ENCODE measurements around the gene PNPLA8. TPM values are rescaled to one million over a fixed set of nuclear protein-coding genes. Genes with fewer than 3 reads are reported as not detected.

The PNPLA8 gene
- total and polyA plus RNA-seq, 4 experiments from 2014 or later = 20.9 to 28.9 (median 28.4) TPM

DNA sequence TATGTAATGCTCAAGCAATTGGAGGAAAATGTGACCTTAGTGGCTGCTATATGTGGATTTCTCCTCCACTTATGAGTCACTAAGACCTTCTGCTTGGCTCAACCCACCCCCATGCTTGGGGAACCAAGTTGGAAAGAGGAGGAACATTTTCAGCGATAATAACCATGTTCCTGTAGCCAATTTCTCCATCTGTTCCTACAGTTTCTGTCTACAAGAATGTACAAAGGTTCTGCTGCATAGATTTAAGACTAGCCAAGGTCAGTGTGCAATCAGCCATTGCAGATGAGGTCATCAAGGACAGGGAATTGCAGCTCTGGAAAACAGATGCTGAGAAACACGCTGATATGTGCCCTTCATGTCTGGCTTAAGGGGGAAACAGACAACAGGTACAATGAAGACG, 64.1 kb downstream of the PNPLA8 start:
- H3K9me3 ChIP-seq (ENCODE audit: control insufficient read depth in 1 of 2, low read length in 2 of 2) = no peaks in the 10 kb centered on the region
- no peak overlapping the region for H3K4me3 Mint-ChIP-seq
- POLR2A ChIA-PET (ENCODE audit: partially characterized antibody) = no interaction called here
- no peaks in the 10 kb centered on the region for H3K36me3 Mint-ChIP-seq
- no peaks in the 10 kb centered on the region for H3K4me1 ChIP-seq (ENCODE audit: insufficient read depth, low read length)
- H3K27me3 ChIP-seq (ENCODE audit: insufficient read depth, low read length) = peaks cover 16% of the 10 kb centered on the region
- intact Hi-C loops (cut with micrococcal nuclease) = no loop called here
- peaks cover 2 to 26% (median 11%) of the 10 kb centered on the region in 4 donors for H3K4me1 Mint-ChIP-seq
- H3K9me3 Mint-ChIP-seq = peaks cover 0 to 2% (median 0%) of the 10 kb centered on the region in 8 donors
- no peak overlapping the region for H3K4me3 ChIP-seq (ENCODE audit: low read length in 2 of 2)
- no peak for DNase-seq
- CTCF ChIA-PET (ENCODE audit: partially characterized antibody) = interaction anchor here (1.0 kb wide), 1 partner anchor 9 kb away, joined by 3 read pairs; no protein-coding TSS in a partner anchor
- H3K27me3 Mint-ChIP-seq = peaks cover 25 to 32% of the 10 kb centered on the region in 2 donors
- H3K27ac ChIP-seq (ENCODE audit: low read depth, low read length) = no peak overlapping the region
- no peaks in the 10 kb centered on the region for H3K36me3 ChIP-seq (ENCODE audit: insufficient read depth, low read length)
- H3K27ac Mint-ChIP-seq = no peak overlapping the region

DNA sequence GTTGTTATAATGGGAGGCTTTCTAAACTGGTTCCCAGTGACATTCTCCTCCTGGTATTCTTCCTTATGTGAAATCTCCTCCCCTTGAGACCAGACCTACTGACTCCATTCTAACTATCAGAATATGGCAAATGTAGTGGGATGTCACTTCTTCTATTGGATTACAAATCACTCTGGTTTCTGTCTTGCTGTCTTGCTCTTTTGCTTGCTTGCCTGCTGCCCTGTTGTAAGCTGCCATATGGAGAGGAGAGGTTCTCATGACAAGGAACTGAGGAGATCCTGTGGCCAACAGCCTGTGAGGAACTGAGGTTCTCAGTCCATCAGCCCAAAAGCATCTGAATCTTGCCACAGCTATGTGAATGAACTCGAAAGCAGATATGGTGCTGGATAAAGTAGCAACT, 65.0 kb downstream of the PNPLA8 start:
- peaks cover 2 to 29% (median 12%) of the 10 kb centered on the region in 4 donors for H3K4me1 Mint-ChIP-seq
- Histone ChIP-seq H3K27ac (ENCODE audit: low read depth, low read length) (no peak overlapping the region), H3K27me3 (ENCODE audit: insufficient read depth, low read length) (peaks cover 17% of the 10 kb centered on the region), H3K36me3 (ENCODE audit: insufficient read depth, low read length) (no peaks in the 10 kb centered on the region), H3K4me1 (ENCODE audit: insufficient read depth, low read length) (no peaks in the 10 kb centered on the region), H3K9me3 (ENCODE audit: control insufficient read depth in 1 of 2, low read length in 2 of 2) (no peaks in the 10 kb centered on the region), H3K4me3 (ENCODE audit: low read length in 2 of 2) (no peak overlapping the region)
- peaks cover 28 to 32% of the 10 kb centered on the region in 2 donors for H3K27me3 Mint-ChIP-seq
- intact Hi-C loops (cut with micrococcal nuclease) = no loop called here
- ChIA-PET POLR2A (ENCODE audit: partially characterized antibody) (no interaction called here), CTCF (ENCODE audit: partially characterized antibody) (interaction anchor here (0.8 to 1.2 kb wide), 4 partner anchors 8 to 36 kb away, joined by 3 to 4 read pairs (median 3); no protein-coding TSS in a partner anchor)
- DNase-seq = no peak
- no peaks in the 10 kb centered on the region for H3K36me3 Mint-ChIP-seq
- H3K27ac Mint-ChIP-seq = no peak overlapping the region
- H3K9me3 Mint-ChIP-seq = peaks cover 0 to 2% (median 0%) of the 10 kb centered on the region in 8 donors
- no peak overlapping the region for H3K4me3 Mint-ChIP-seq

GRCh38 chr7:108459922-108460551, 65.9 kb downstream of the PNPLA8 start:
- Mint-ChIP-seq H3K36me3 (no peaks in the 10 kb centered on the region), H3K4me3 (no peak overlapping the region), H3K9me3 (peaks cover 0 to 2% (median 0%) of the 10 kb centered on the region in 8 donors), H3K27ac (no peak overlapping the region), H3K27me3 (peaks cover 28 to 32% of the 10 kb centered on the region in 2 donors), H3K4me1 (peaks cover 2 to 29% (median 12%) of the 10 kb centered on the region in 4 donors)
- CTCF ChIA-PET (ENCODE audit: partially characterized antibody) = interaction anchor here (1.2 kb wide), 1 partner anchor 36 kb away, joined by 3 read pairs; no protein-coding TSS in a partner anchor
- H3K36me3 ChIP-seq (ENCODE audit: insufficient read depth, low read length) = no peaks in the 10 kb centered on the region
- no peaks in the 10 kb centered on the region for H3K4me1 ChIP-seq (ENCODE audit: insufficient read depth, low read length)
- DNase-seq = no peak
- H3K27ac ChIP-seq (ENCODE audit: low read depth, low read length) = no peak overlapping the region
- POLR2A ChIA-PET (ENCODE audit: partially characterized antibody) = no interaction called here
- H3K27me3 ChIP-seq (ENCODE audit: insufficient read depth, low read length) = peaks cover 17% of the 10 kb centered on the region
- H3K4me3 ChIP-seq (ENCODE audit: low read length in 2 of 2) = no peak overlapping the region
- no peaks in the 10 kb centered on the region for H3K9me3 ChIP-seq (ENCODE audit: control insufficient read depth in 1 of 2, low read length in 2 of 2)
- intact Hi-C loops (cut with micrococcal nuclease) = no loop called here

GRCh38 chr7:108457871-108458270, 68.1 kb downstream of the PNPLA8 start:
- H3K36me3 Mint-ChIP-seq = no peaks in the 10 kb centered on the region
- intact Hi-C loops (cut with micrococcal nuclease) = no loop called here
- no peak overlapping the region for H3K27ac Mint-ChIP-seq
- Histone ChIP-seq H3K4me1 (ENCODE audit: insufficient read depth, low read length) (no peaks in the 10 kb centered on the region), H3K27ac (ENCODE audit: low read depth, low read length) (no peak overlapping the region), H3K9me3 (ENCODE audit: control insufficient read depth in 1 of 2, low read length in 2 of 2) (no peaks in the 10 kb centered on the region), H3K36me3 (ENCODE audit: insufficient read depth, low read length) (no peaks in the 10 kb centered on the region), H3K4me3 (ENCODE audit: low read length in 2 of 2) (no peak overlapping the region), H3K27me3 (ENCODE audit: insufficient read depth, low read length) (peaks cover 22% of the 10 kb centered on the region)
- peaks cover 33 to 41% of the 10 kb centered on the region in 2 donors for H3K27me3 Mint-ChIP-seq
- peaks cover 0 to 2% (median 0%) of the 10 kb centered on the region in 8 donors for H3K9me3 Mint-ChIP-seq
- ChIA-PET CTCF (ENCODE audit: partially characterized antibody) (no interaction called here), POLR2A (ENCODE audit: partially characterized antibody) (interaction anchor here (0.5 kb wide), 1 partner anchor 11 kb away, joined by 3 read pairs; no protein-coding TSS in a partner anchor)
- no peak for DNase-seq
- peak overlapping the region in 3 of 8 donors; percentile 46 to 75 (median 61) for H3K4me3 Mint-ChIP-seq
- H3K4me1 Mint-ChIP-seq = peaks cover 2 to 23% (median 10%) of the 10 kb centered on the region in 4 donors

DNA sequence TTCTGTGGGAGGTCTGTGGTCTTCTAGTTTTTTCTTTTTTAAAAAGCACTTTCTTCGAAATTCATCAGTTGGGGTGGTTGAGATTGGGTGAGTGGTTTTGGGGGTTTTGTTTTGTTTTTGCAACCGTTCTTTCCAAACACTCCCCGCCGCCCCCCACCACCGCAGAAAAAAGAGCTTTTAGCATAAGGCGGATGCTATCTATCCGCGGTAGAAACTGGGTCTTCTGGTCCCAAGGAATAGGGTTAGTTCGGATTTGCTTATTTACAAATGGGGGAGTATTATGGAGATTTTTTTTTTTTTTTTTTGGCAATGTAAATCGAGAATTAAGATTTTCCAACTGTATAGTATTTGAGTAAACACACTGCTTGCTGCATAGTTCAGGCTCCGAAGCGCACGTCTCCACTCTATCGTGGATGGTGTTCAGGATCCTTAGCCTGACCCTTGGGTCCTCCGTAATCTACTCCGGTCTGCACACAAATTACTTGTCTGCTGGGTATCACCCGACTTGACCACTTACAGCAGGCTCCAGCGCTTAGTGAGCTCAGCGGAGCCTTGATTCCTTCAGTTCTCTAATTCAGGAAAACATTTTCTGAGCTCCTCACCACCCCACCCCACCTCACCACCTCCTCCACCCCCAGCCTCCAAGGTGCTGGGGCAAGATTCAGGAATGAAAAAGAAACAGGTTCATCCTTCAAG, 68.9 kb downstream of the PNPLA8 start:
- Histone ChIP-seq H3K9me3 (ENCODE audit: control insufficient read depth in 1 of 2, low read length in 2 of 2) (no peaks in the 10 kb centered on the region), H3K4me3 (ENCODE audit: low read length in 2 of 2) (no peak overlapping the region), H3K27ac (ENCODE audit: low read depth, low read length) (no peak overlapping the region), H3K27me3 (ENCODE audit: insufficient read depth, low read length) (peaks cover 22% of the 10 kb centered on the region), H3K36me3 (ENCODE audit: insufficient read depth, low read length) (no peaks in the 10 kb centered on the region), H3K4me1 (ENCODE audit: insufficient read depth, low read length) (no peaks in the 10 kb centered on the region)
- Mint-ChIP-seq H3K27ac (no peak overlapping the region), H3K9me3 (peaks cover 0 to 2% (median 0%) of the 10 kb centered on the region in 8 donors), H3K27me3 (peaks cover 38 to 43% of the 10 kb centered on the region in 2 donors), H3K4me1 (peaks cover 2 to 23% (median 9%) of the 10 kb centered on the region in 4 donors), H3K36me3 (no peaks in the 10 kb centered on the region), H3K4me3 (peak overlapping the region in 7 of 8 donors; percentile 2 to 75 (median 56))
- intact Hi-C loops (cut with micrococcal nuclease) = no loop called here
- ChIA-PET POLR2A (ENCODE audit: partially characterized antibody) (no interaction called here), CTCF (ENCODE audit: partially characterized antibody) (no interaction called here)
- DNase-seq = no peak

GRCh38 chr7:108455998-108456677, 69.8 kb downstream of the PNPLA8 start, which contains the start of gene NRCAM:
NRCAM (minus strand) TSS chr7:108456436; CDS start chr7:108240064, 216,372 bp downstream.
- Histone ChIP-seq H3K27me3 (ENCODE audit: insufficient read depth, low read length) (peaks cover 22% of the 10 kb centered on the region), H3K4me3 (ENCODE audit: low read length in 2 of 2) (no peak within 1 kb of the TSS), H3K36me3 (ENCODE audit: insufficient read depth, low read length) (no peaks in the 10 kb centered on the region), H3K27ac (ENCODE audit: low read depth, low read length) (no peak within 1 kb of the TSS), H3K9me3 (ENCODE audit: control insufficient read depth in 1 of 2, low read length in 2 of 2) (no peaks in the 10 kb centered on the region), H3K4me1 (ENCODE audit: insufficient read depth, low read length) (no peaks in the 10 kb centered on the region)
- Mint-ChIP-seq H3K36me3 (no peaks in the 10 kb centered on the region), H3K4me3 (peak within 1 kb of the TSS in 7 of 8 donors; percentile 2 to 69 (median 56)), H3K4me1 (peaks cover 2 to 23% (median 9%) of the 10 kb centered on the region in 4 donors), H3K27ac (no peak within 1 kb of the TSS), H3K27me3 (peaks cover 44 to 45% of the 10 kb centered on the region in 2 donors), H3K9me3 (peaks cover 0 to 2% (median 0%) of the 10 kb centered on the region in 8 donors)
- intact Hi-C loops (cut with micrococcal nuclease) = no loop called here
- no peak for DNase-seq
- POLR2A ChIA-PET (ENCODE audit: partially characterized antibody) = no interaction called here
- CTCF ChIA-PET (ENCODE audit: partially characterized antibody) = no interaction called here

GRCh38 chr7:108455551-108455997, 70.4 kb downstream of the PNPLA8 start:
- peaks cover 40 to 46% of the 10 kb centered on the region in 2 donors for H3K27me3 Mint-ChIP-seq
- POLR2A ChIA-PET (ENCODE audit: partially characterized antibody) = no interaction called here

More at GRCh38 chr7:108455551-108455997, 70.4 kb downstream of the PNPLA8 start:
- Histone ChIP-seq H3K4me1 (ENCODE audit: insufficient read depth, low read length) (no peaks in the 10 kb centered on the region), H3K27me3 (ENCODE audit: insufficient read depth, low read length) (peaks cover 22% of the 10 kb centered on the region), H3K27ac (ENCODE audit: low read depth, low read length) (no peak overlapping the region), H3K36me3 (ENCODE audit: insufficient read depth, low read length) (no peaks in the 10 kb centered on the region), H3K9me3 (ENCODE audit: control insufficient read depth in 1 of 2, low read length in 2 of 2) (no peaks in the 10 kb centered on the region), H3K4me3 (ENCODE audit: low read length in 2 of 2) (no peak overlapping the region)
- CTCF ChIA-PET (ENCODE audit: partially characterized antibody) = no interaction called here
- H3K9me3 Mint-ChIP-seq = peaks cover 0 to 2% (median 0%) of the 10 kb centered on the region in 8 donors
- intact Hi-C loops (cut with micrococcal nuclease) = no loop called here
- DNase-seq = no peak
- peaks cover 2 to 23% (median 9%) of the 10 kb centered on the region in 4 donors for H3K4me1 Mint-ChIP-seq
- H3K27ac Mint-ChIP-seq = no peak overlapping the region
- H3K36me3 Mint-ChIP-seq = no peaks in the 10 kb centered on the region
- peak overlapping the region in 2 of 8 donors; percentile 42 to 54 for H3K4me3 Mint-ChIP-seq

Data from CD4-positive, alpha-beta memory T cell (primary cell).